ENCODE data around the gene AJAP1. TPM values are rescaled to one million over a fixed set of nuclear protein-coding genes. Genes with fewer than 3 reads are reported as not detected.

The AJAP1 gene
- total and polyA plus RNA-seq, 2 of the 13 experiments (the other 11 are each of a cell fraction or from before 2014, with no cell fraction given), result not detected

DNA sequence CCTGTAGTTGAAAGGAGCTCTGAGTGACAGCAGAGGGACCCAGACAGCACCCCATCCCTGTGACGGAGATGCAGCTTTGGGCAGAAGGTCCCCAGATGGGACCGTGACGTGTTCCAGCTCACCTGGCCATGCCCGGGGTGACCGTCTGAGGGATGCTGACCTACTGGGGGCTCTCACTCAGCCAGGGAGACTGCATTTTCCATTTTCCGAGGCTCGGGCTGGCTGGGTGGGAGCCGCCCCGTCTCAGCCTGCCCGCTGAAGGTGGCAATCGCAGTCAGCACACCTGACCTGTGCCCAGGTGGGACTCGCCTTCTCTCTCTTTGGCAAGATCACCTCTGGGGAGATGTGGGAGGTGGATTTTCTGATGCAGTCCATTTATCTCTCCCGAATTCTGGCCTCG, 127.2 kb downstream of the AJAP1 start (continued):
- TF ChIP-seq, protein P1, sequence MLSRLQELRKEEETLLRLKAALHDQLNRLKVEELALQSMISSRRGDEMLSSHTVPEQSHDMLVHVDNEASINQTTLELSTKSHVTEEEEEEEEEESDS (CRISPR knock-in tag; IDR thresholded peaks at IDR 0.05; ENCODE audit: borderline replicate concordance), result no peak
- TF ChIP-seq ZSCAN30 (CRISPR knock-in tag; IDR thresholded peaks at IDR 0.05) (no peak), SMAD9 (CRISPR knock-in tag; IDR thresholded peaks at IDR 0.05) (no peak), ZNF17 (CRISPR knock-in tag; IDR thresholded peaks at IDR 0.05) (no peak), ISL2 (CRISPR knock-in tag; IDR thresholded peaks at IDR 0.05) (no peak), ZNF792 (CRISPR knock-in tag; IDR thresholded peaks at IDR 0.05) (no peak), ZNF263 (CRISPR knock-in tag; IDR thresholded peaks at IDR 0.05) (no peak), MIXL1 (CRISPR knock-in tag; IDR thresholded peaks at IDR 0.05) (no peak), FOXM1 (CRISPR knock-in tag; IDR thresholded peaks at IDR 0.05) (no peak)

DNA sequence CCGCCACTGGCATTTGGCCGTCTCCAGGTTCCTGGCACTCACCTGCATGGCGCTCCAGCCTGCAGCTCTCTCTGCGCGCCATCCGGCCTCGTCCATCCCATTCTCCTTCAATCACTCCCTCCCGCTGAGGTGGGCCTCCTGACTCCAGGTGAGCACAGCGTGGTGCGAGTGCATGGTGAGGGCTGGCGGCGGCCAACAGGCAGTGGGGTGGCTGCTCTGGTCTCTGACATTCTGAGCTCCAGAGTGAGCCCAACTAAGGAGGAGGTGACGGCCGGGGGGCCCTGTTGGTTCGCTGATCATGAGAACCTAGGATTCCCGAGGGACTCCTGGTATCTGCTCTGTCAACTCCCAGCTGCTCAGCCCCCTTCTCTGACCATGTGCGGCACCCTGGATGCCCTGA, 130.4 kb downstream of the AJAP1 start:
- TF ChIP-seq NFKB2 (CRISPR knock-in tag; IDR thresholded peaks at IDR 0.05; ENCODE audit: borderline replicate concordance), result no peak
- H3K4me2 ChIP-seq (ENCODE audit: low read depth, low read length), result no peak overlapping the region
- FAIRE-seq (no peak), ATAC-seq (no peak), DNase-seq (ENCODE audit: low spot score) (no peak)
- in situ Hi-C loops (cut with HindIII; ENCODE audit: extremely low pct_ligation_motif_present, low pct_unique_long_range_greater_than_20kb) (no loop called here), intact Hi-C loops (cut with micrococcal nuclease; ENCODE audit: unreplicated experiment) (no loop called here)
- POLR2A ChIA-PET, result no interaction called here
- H3K9ac ChIP-seq (ENCODE audit: insufficient read depth, low read depth, low read length), result no peak overlapping the region
- no peak overlapping the region for H2AFZ ChIP-seq (ENCODE audit: low read length)
- BruUV-seq (replicated peaks), result no TSS peak
- WGBS (ENCODE audit: low lambda C conversion rate), result 68% methylated on average over 13 of the region's 17 CpGs
- no peak overlapping the region for H3K4me3 ChIP-seq (replicated peaks in 1 of 3; ENCODE audit: insufficient read depth in 1 of 3, low read depth in 2 of 3, low read length in 3 of 3)
- no peaks in the 10 kb centered on the region for H4K20me1 ChIP-seq (ENCODE audit: insufficient read depth, low read length)
- H3K27me3 ChIP-seq (ENCODE audit: control insufficient read depth in 1 of 2, insufficient read depth in 2 of 2, low read length in 2 of 2), result peaks cover 0 to 1% of the 10 kb centered on the region in 2 experiments; a peak in 1 of 5 replicates
- CTCF ChIA-PET (ENCODE audit: low intra/inter-chr PET ratio, low total read pairs), result no interaction called here
- no peaks in the 10 kb centered on the region for H3K36me3 ChIP-seq (replicated peaks in 1 of 2; ENCODE audit: control insufficient read depth in 1 of 2, insufficient read depth in 2 of 2, low read length in 2 of 2)
- no peaks in the 10 kb centered on the region for H3K4me1 ChIP-seq (ENCODE audit: insufficient read depth, low read length)
- H3K27ac ChIP-seq (ENCODE audit: extremely low read length, insufficient read depth, low read length), result no peak overlapping the region
- no peaks in the 10 kb centered on the region for H3K9me3 ChIP-seq (ENCODE audit: low read length)
- no peaks in the 10 kb centered on the region for H3K79me2 ChIP-seq (ENCODE audit: insufficient read depth, low read length)

GRCh38 chr1:4786055-4786454, 131.6 kb downstream of the AJAP1 start:
- H3K9me3 ChIP-seq (ENCODE audit: low read length), result no peaks in the 10 kb centered on the region
- H3K9ac ChIP-seq (ENCODE audit: insufficient read depth, low read depth, low read length), result no peak overlapping the region
- H3K4me1 ChIP-seq (ENCODE audit: insufficient read depth, low read length), result no peaks in the 10 kb centered on the region
- H2AFZ ChIP-seq (ENCODE audit: low read length), result no peak overlapping the region
- in situ Hi-C loops (cut with HindIII; ENCODE audit: extremely low pct_ligation_motif_present, low pct_unique_long_range_greater_than_20kb), result no loop called here
- no peak for DNase-seq (ENCODE audit: low spot score)
- 17% methylated on average over 8 of the region's 8 CpGs for WGBS (ENCODE audit: low lambda C conversion rate)
- H3K4me3 ChIP-seq (replicated peaks in 1 of 3; ENCODE audit: insufficient read depth in 1 of 3, low read depth in 2 of 3, low read length in 3 of 3), result no peak overlapping the region
- no peaks in the 10 kb centered on the region for H3K79me2 ChIP-seq (ENCODE audit: insufficient read depth, low read length)
- no peak overlapping the region for H3K27ac ChIP-seq (ENCODE audit: extremely low read length, insufficient read depth, low read length)
- no peaks in the 10 kb centered on the region; a peak in 1 of 5 replicates for H3K27me3 ChIP-seq (ENCODE audit: control insufficient read depth in 1 of 2, insufficient read depth in 2 of 2, low read length in 2 of 2)
- intact Hi-C loops (cut with micrococcal nuclease; ENCODE audit: unreplicated experiment), result no loop called here
- H3K36me3 ChIP-seq (replicated peaks in 1 of 2; ENCODE audit: control insufficient read depth in 1 of 2, insufficient read depth in 2 of 2, low read length in 2 of 2), result no peaks in the 10 kb centered on the region
- ATAC-seq, result no peak
- no peak for FAIRE-seq
- CTCF ChIA-PET (ENCODE audit: low intra/inter-chr PET ratio, low total read pairs), result no interaction called here
- POLR2A ChIA-PET, result no interaction called here
- no TSS peak for BruUV-seq (replicated peaks)
- no peaks in the 10 kb centered on the region for H4K20me1 ChIP-seq (ENCODE audit: insufficient read depth, low read length)
- H3K4me2 ChIP-seq (ENCODE audit: low read depth, low read length), result no peak overlapping the region
- TF ChIP-seq BORCS8-MEF2B (CRISPR knock-in tag; IDR thresholded peaks at IDR 0.05) (no peak), RBM22 (optimal IDR thresholded peaks at IDR 0.05; ENCODE audit: low read length) (no peak), NFIB (CRISPR knock-in tag; IDR thresholded peaks at IDR 0.05; ENCODE audit: borderline replicate concordance) (no peak), RXRB (CRISPR knock-in tag; IDR thresholded peaks at IDR 0.05; ENCODE audit: borderline replicate concordance) (no peak)
- TF ChIP-seq, protein P2, sequence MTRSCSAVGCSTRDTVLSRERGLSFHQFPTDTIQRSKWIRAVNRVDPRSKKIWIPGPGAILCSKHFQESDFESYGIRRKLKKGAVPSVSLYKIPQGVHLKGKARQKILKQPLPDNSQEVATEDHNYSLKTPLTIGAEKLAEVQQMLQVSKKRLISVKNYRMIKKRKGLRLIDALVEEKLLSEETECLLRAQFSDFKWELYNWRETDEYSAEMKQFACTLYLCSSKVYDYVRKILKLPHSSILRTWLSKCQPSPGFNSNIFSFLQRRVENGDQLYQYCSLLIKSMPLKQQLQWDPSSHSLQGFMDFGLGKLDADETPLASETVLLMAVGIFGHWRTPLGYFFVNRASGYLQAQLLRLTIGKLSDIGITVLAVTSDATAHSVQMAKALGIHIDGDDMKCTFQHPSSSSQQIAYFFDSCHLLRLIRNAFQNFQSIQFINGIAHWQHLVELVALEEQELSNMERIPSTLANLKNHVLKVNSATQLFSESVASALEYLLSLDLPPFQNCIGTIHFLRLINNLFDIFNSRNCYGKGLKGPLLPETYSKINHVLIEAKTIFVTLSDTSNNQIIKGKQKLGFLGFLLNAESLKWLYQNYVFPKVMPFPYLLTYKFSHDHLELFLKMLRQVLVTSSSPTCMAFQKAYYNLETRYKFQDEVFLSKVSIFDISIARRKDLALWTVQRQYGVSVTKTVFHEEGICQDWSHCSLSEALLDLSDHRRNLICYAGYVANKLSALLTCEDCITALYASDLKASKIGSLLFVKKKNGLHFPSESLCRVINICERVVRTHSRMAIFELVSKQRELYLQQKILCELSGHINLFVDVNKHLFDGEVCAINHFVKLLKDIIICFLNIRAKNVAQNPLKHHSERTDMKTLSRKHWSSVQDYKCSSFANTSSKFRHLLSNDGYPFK (CRISPR knock-in tag; IDR thresholded peaks at IDR 0.05; ENCODE audit: borderline replicate concordance), result no peak
